PC-9 (cell line): ENCODE results near the gene LYRM9. TPM values are rescaled to one million over a fixed set of nuclear protein-coding genes. Genes with fewer than 3 reads are reported as not detected.
A peak's percentile ranks its signal among the peaks of the same experiment; 100 is the strongest.

Experiments used
- Bru-seq: library from RNA; stranded (reverse); fragments of 400-500 nt; gene quantifications from one replicate; lab custom pipeline; 2021; lab: Mats Ljungman, UMichigan
- BruChase-seq, 2 experiments: library from RNA; stranded (reverse); fragments of 400-500 nt; gene quantifications; one replicate each; lab custom pipeline; 2021; lab: Mats Ljungman, UMichigan
- BruUV-seq: library from RNA; stranded (reverse); fragments of 400-500 nt; replicated peaks from 2 replicates; lab custom pipeline; 2021; lab: Mats Ljungman, UMichigan
- CTCF ChIA-PET: fragments of 300-600 bp; sonication (Branson Sonifier 250); formaldehyde crosslinking; loops from one replicate; lab custom pipeline; 2022; ENCODE audit warnings: antibody characterized with exemption; lab: Charles Lee
- POLR2A ChIA-PET: fragments of 300-600 bp; sonication (Branson Sonifier 250); formaldehyde crosslinking; loops from one replicate; lab custom pipeline; 2022; ENCODE audit warnings: antibody characterized with exemption; ENCODE audit not compliant: unreplicated experiment; lab: Charles Lee
- DNase-seq, 2 experiments: peaks; one replicate each; pipeline versions ENCODE4 v3.0.0 to v3.0.0-alpha.2; 2015 to 2022; ENCODE audit warnings: mixed read lengths in 1 of 2
- H2AFZ ChIP-seq: fragments of 200-600 bp; sonication (generic); 2 replicates; pipeline ENCODE4 v1.8.1; 2017; ENCODE audit warnings: antibody characterized with exemption
- H3F3A ChIP-seq: fragments of 200-600 bp; sonication (generic); 2 replicates; pipeline ENCODE4 v1.8.1; 2017; ENCODE audit warnings: antibody characterized with exemption, mild to moderate bottlenecking, low read depth; ENCODE audit not compliant: insufficient read depth
- H3K27ac ChIP-seq: fragments of 200-600 bp; sonication (generic); 2 replicates; pipeline ENCODE4 v1.6.1; 2016; ENCODE audit warnings: mixed run types
- H3K27me3 ChIP-seq: fragments of 200-600 bp; sonication (generic); 2 replicates; pipeline ENCODE4 v1.6.1; 2016; ENCODE audit warnings: low read depth, mixed run types; ENCODE audit not compliant: insufficient read depth
- H3K36me3 ChIP-seq: fragments of 200-600 bp; sonication (generic); 2 replicates; pipeline ENCODE4 v1.6.1; 2016; ENCODE audit warnings: low read depth, mixed run types
- H3K4me1 ChIP-seq: fragments of 200-600 bp; sonication (generic); replicated peaks from 2 replicates; pipeline ENCODE4 v1.6.1; 2016; ENCODE audit warnings: mixed run types; ENCODE audit not compliant: insufficient read depth
- H3K4me2 ChIP-seq: fragments of 200-600 bp; sonication (generic); 2 replicates; pipeline ENCODE4 v1.6.1; 2017; ENCODE audit warnings: mixed run types
- H3K4me3 ChIP-seq: fragments of 200-600 bp; sonication (generic); 2 replicates; pipeline ENCODE4 v1.6.1; 2016; ENCODE audit warnings: mixed run types
- H3K79me2 ChIP-seq: fragments of 200-600 bp; sonication (generic); 2 replicates; pipeline ENCODE4 v1.6.1; 2017; ENCODE audit warnings: low read depth, mixed run types
- H3K9me2 ChIP-seq: fragments of 200-600 bp; sonication (generic); 2 replicates; pipeline ENCODE4 v1.8.1; 2017; ENCODE audit warnings: mild to moderate bottlenecking; ENCODE audit not compliant: insufficient read depth
- H3K9me3 ChIP-seq: fragments of 200-600 bp; sonication (generic); 2 replicates; pipeline ENCODE4 v1.8.1; 2016; ENCODE audit warnings: low read depth; ENCODE audit not compliant: insufficient read depth
- H4K20me1 ChIP-seq: fragments of 200-600 bp; sonication (generic); 2 replicates; pipeline ENCODE4 v1.8.1; 2017; ENCODE audit not compliant: insufficient read depth
- CTCF ChIP-seq: fragments of 200-600 bp; sonication (generic); conservative IDR thresholded peaks from 2 replicates; pipeline ENCODE4 v1.6.1; 2017; ENCODE audit warnings: mixed run types, antibody characterized with exemption, mild to moderate bottlenecking, moderate library complexity
- EZH2 ChIP-seq: fragments of 200-600 bp; sonication (generic); IDR thresholded peaks from 2 replicates; pipeline ENCODE4 v1.8.0; 2017; ENCODE audit warnings: antibody characterized with exemption, low read depth
- intact Hi-C: fragments of 100-400 bp; cut with micrococcal nuclease; formaldehyde crosslinking; loops from one replicate; pipeline ENCODE4 v1.10.0; 2022; ENCODE audit not compliant: unreplicated experiment
- long read RNA-seq: library from polyadenylated mRNA; stranded (forward); transcript quantifications from one replicate; pipeline ENCODE4 v2.0.0, GENCODE V29; 2022
- total RNA-seq: library from RNA; stranded (reverse); gene quantifications from 2 replicates; pipeline ENCODE4 v1.2.3, GENCODE V29; 2021

LYRM9 gene
- total RNA-seq, result 7.6 and 9.2 TPM in 2 replicates
- percentile 40 among the genes with signal in this experiment for Bru-seq, nascent RNA
- percentile 52 among the genes with signal in this experiment for BruChase-seq, experiment 1, labeled RNA remaining after a 2-hour chase
- percentile 46 among the genes with signal in this experiment for BruChase-seq, experiment 2, labeled RNA remaining after a 6-hour chase
- long read RNA-seq, partial matches to known transcripts, result 0 of 5 reads
- long read RNA-seq, other reads (novel, unspliced or antisense), result 3 of 5 reads

- no peaks in the 10 kb centered on the region for H3K36me3 ChIP-seq
- H3K27me3 ChIP-seq, result no peaks in the 10 kb centered on the region
- peak; percentile 55 to 94 for DNase-seq
- ChIA-PET POLR2A (interaction anchor here (0.5 to 0.9 kb wide), 2 partner anchors 9 to 148 kb away, joined by 3 to 8 read pairs; no protein-coding TSS in a partner anchor), CTCF (interaction anchor here (0.6 to 1.0 kb wide), 5 partner anchors 9 to 494 kb away, joined by 3 to 5 read pairs (median 3); no protein-coding TSS in a partner anchor)
- no peaks in the 10 kb centered on the region for H4K20me1 ChIP-seq
- H3F3A ChIP-seq, result no peaks in the 10 kb centered on the region
- peak within 1 kb of the TSS; percentile 78 for H3K4me3 ChIP-seq
- H3K9me2 ChIP-seq, result no peaks in the 10 kb centered on the region
- TSS peak; percentile 46 for BruUV-seq
- peaks cover 21% of the 10 kb centered on the region for H3K4me1 ChIP-seq
- no peaks in the 10 kb centered on the region for H3K9me3 ChIP-seq
- peak; percentile 81 for TF ChIP-seq CTCF
- no peak for TF ChIP-seq EZH2
- peak within 1 kb of the TSS; percentile 98 for H2AFZ ChIP-seq
- no peak within 1 kb of the TSS for H3K27ac ChIP-seq
- no peaks in the 10 kb centered on the region for H3K79me2 ChIP-seq
- H3K4me2 ChIP-seq, result peak within 1 kb of the TSS; percentile 90
- intact Hi-C loops, result loop anchor here (1.0 to 5.0 kb wide), 2 partner anchors 88 to 149 kb away; partner anchors contain the start of gene NLK
Observed at GRCh38 chr17:27892866-27893769, at the start of gene LYRM9. Gene LYRM9 (minus strand): TSS chr17:27893365. CDS start chr17:27882694, 10,671 bp downstream.

GRCh38 chr17:27940503-27941428 lies 47.6 kb upstream of the LYRM9 start:
- Histone ChIP-seq H3K9me2 (no peaks in the 10 kb centered on the region), H3F3A (no peaks in the 10 kb centered on the region), H3K4me3 (no peak overlapping the region), H3K27ac (no peak overlapping the region), H2AFZ (no peak overlapping the region), H3K79me2 (no peaks in the 10 kb centered on the region), H3K4me2 (no peak overlapping the region), H3K9me3 (no peaks in the 10 kb centered on the region), H3K36me3 (no peaks in the 10 kb centered on the region), H4K20me1 (no peaks in the 10 kb centered on the region), H3K4me1 (no peaks in the 10 kb centered on the region), H3K27me3 (peaks cover 38% of the 10 kb centered on the region)
- DNase-seq, result no peak
- intact Hi-C loops, result no loop called here
- no peak for TF ChIP-seq EZH2
- no TSS peak for BruUV-seq
- CTCF ChIA-PET, result no interaction called here
- POLR2A ChIA-PET, result no interaction called here

GRCh38 chr17:27939474-27940465 lies 46.6 kb upstream of the LYRM9 start:
- Histone ChIP-seq H3F3A (no peaks in the 10 kb centered on the region), H3K9me2 (no peaks in the 10 kb centered on the region), H3K27me3 (peaks cover 48% of the 10 kb centered on the region), H3K4me3 (no peak overlapping the region), H3K79me2 (no peaks in the 10 kb centered on the region), H2AFZ (no peak overlapping the region), H3K9me3 (no peaks in the 10 kb centered on the region), H4K20me1 (no peaks in the 10 kb centered on the region), H3K4me2 (no peak overlapping the region), H3K36me3 (no peaks in the 10 kb centered on the region), H3K4me1 (no peaks in the 10 kb centered on the region), H3K27ac (no peak overlapping the region)
- intact Hi-C loops, result no loop called here
- no peak for DNase-seq
- ChIA-PET POLR2A (no interaction called here), CTCF (no interaction called here)
- BruUV-seq, result no TSS peak
- TF ChIP-seq CTCF (no peak), EZH2 (no peak)
